HL-60/S4 treated with retinoic acid at 250 ng/mL for 4 days and 3 days (cell line): ENCODE measurements around the gene SLC41A3.
"Not testable (repeated sequence)": the region's sequence is repeated elsewhere in the genome, so short reads cannot be mapped to it uniquely, and the experiment has no call there.

Source experiments
- in situ Hi-C: fragments of 300-500 bp; cut with MboI; formaldehyde crosslinking; loops from 2 replicates; pipeline ENCODE4 v1.7.0; 2022; ENCODE audit warnings: low sequenced_read_pairs

SLC41A3 gene

GRCh38 chr3:126084768-126085180 is 850 bp upstream of the SLC41A3 start:
- in situ Hi-C loops = no loop called here

DNA sequence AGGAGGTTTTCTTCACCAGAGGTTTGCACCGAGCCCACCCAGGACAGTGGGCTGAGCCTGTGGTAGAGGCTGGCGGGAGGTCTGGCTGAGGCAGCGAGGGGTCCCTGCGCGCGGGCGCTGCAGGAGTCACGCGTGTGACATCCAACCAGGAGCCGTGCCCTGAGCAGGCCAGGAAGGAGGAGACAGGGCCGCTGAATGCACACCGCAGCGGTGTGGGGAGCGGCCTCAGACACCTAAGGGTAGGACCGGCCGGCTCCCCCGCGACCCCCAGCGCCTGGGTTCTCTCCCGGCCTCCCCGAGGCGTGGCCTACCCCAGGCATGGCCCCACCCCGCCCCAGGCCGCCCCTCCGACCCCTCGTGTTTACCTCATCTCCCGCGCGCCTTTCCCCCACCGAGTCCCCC is 412 bp downstream of the SLC41A3 start:
- in situ Hi-C loops = no loop called here

DNA sequence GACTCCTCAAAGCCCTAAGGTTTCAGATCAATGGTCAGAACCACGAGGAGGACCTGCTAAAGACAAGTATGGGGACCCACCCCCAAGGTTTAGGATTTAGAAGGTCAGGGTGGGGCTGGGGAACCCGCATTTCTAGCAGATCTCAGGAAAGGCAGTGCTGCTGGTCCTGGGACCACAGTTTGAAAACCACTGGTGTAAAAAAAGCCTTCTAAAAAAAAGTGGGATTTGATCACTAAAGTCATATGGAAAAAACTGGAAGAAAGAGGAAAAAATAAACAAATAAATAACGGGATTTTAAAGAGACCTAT is 832 bp downstream of the SLC41A3 start:
- in situ Hi-C loops = no loop called here

DNA sequence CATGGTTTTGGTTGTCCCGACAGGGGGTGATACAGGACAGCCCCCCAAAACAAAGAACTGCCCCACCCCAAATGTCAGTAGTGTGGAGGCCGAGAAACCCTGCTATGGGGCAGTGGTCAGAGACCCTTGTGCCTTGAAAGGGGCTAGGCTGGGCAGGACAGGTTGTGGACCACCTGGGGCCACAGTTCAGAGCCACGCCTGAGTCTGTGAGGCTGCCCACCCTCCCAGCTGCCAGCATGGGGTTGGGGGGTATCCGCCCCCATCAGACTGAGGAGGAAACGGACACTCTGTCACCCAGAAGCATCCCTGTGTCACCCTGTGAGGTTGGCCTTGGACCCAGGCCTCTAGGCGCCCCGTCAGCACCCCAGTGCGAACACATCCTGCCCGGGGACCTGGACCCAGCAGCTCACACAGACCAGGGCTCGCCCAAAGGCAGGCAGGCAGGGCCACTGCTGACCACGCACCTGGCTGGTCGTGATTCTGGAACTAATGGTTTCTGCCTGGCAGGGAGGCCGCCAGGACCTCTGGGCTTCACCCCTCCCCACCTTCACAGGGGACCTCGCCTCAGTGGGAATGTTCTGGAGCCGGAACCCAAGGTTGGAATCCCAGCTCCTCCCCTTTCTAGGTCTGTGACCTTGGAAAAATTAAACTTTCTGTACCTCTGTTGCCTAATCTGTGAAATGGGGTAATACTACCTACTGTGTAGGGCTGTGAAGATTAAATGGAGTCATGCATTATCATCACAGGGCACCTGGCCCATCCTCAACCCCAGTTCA is 1.4 kb downstream of the SLC41A3 start:
- in situ Hi-C loops = no loop called here

GRCh38 chr3:126081618-126082361 is 2.1 kb downstream of the SLC41A3 start:
- in situ Hi-C loops = no loop called here

DNA sequence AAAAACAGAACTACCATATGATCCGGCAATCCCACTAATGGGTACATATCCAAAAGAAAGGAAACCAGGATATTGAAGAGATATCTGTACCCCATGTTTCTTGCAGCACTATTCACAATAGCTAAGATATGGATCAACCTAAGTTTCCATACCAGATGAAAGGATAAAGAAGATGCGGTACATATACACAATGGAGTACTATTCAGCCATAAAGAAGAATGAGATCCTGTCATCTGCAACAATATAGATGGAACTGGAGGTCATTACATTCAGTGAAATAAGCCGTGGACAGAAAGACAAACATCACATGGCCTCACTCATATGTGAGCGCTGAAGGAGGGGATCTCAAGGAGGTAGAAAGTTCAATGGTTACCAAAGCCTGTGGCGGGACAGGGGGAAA is 3.0 kb downstream of the SLC41A3 start:
- in situ Hi-C loops = no loop called here

DNA sequence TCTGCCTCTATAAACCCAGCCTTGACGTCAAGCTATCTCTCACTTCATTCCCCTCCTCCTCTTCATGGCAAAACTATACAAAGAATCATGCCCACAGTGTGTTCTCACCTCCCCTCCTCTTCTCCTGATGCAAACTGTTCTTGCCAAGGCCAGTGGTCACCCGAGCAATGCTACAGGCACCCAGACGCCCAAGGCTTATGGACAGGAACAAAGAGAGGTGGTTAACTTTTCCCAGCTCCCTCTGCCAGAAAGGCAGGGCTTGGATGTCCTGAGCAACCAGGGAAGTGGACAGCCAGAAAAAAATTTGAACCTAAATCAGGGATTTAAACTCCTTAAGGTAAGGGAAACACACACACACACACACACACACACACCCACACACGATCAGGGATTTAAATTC is 5.1 kb downstream of the SLC41A3 start:
- in situ Hi-C loops = no loop called here

- in situ Hi-C loops = no loop called here
Observed at GRCh38 chr3:126077754-126078153, 6.2 kb downstream of the SLC41A3 start.

GRCh38 chr3:126076140-126076539 is 7.8 kb downstream of the SLC41A3 start:
- in situ Hi-C loops = no loop called here

DNA sequence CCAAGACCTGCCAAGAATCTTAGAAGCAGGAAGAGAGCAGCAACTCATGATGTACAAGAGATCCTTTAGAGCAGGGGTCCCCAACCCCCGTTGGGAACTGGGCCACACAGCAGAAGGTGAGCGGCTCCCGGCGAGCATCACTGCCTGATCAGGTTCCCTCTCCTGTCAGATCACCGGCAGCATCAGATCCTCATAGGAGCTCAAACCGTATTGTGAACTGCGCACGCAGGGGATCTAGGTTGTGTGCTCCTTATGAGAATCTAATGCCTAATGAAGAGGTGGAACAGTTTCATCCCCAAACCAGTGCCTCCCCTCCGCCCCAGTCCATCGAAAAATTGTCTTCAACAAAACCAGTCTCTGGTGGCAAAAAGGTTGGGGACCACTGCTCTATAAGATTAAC is 13.8 kb downstream of the SLC41A3 start:
- in situ Hi-C loops = no loop called here

DNA sequence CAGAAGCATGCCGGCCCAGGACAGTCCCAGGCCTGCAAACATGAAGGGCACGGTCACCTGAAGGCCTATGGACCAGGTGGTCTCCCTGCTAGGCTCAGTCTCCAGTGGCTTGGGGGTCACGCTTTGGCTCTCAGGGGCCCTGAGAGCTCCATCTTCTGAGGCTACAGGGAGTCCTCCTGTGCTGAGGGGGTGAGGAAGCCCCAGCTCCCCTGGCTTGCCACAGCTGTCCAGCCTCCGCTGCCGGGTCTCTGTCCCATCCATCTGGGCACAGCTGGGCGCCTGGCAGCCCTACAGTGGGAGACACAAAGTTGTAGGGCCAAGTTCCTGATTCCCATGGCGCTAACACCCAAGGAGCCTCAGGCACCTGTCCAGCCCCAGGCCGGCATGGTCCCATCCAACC is 16.0 kb downstream of the SLC41A3 start:
- in situ Hi-C loops = no loop called here

- in situ Hi-C loops = not testable (repeated sequence)
Observed at GRCh38 chr3:126066676-126067075, 17.2 kb downstream of the SLC41A3 start.

DNA sequence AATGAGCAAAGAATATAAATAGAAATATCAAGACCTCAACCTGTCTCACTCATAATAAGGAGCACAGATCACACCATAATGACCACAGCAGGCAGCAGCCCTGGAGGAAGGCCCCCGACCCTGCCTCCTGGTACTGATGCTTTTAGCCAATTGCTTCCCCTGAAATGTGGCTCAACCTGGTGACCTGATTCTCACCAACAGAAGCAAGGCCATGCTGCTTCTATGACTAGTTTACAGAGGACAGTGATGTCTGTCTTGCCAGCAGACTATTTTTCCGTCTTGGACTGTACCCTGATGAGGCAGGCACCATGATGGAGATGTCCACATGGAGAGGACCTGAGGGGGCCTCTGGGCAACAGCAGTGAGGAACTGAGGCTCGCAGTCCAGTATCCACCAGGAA is 18.0 kb downstream of the SLC41A3 start:
- in situ Hi-C loops = no loop called here

- in situ Hi-C loops = no loop called here
Observed at GRCh38 chr3:126064627-126065258, 19.2 kb downstream of the SLC41A3 start.

DNA sequence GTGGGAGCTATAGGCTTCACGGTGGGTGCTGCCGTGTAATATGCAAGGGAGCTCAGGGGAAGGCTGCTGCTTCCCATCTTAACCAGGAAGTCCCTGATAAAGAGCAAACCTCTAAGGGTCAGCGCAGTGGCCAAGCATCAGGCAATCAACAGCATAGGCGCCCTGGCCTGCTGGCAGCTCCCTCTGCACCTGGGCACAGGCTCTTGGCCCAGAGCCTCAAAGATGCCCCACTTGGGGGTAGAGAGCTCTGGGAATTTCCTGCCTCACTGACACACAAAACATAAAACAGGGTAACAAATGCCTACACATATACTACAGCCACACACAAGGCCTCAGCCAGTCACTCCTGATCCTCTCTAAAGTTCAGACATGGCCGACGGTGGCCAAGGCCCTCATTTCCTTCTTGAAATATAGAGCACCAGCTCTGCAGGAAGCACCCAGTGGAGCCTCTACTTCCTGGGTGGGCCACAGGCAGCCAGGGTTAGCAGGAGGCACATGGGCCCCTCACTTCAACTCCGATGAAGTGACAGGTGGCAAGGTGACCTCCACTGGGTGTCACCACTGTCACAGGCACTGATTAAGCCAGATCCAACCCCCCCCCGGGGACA is 20.5 kb downstream of the SLC41A3 start:
- in situ Hi-C loops = no loop called here

- in situ Hi-C loops = no loop called here
Observed at GRCh38 chr3:126061301-126062032, 22.5 kb downstream of the SLC41A3 start.

DNA sequence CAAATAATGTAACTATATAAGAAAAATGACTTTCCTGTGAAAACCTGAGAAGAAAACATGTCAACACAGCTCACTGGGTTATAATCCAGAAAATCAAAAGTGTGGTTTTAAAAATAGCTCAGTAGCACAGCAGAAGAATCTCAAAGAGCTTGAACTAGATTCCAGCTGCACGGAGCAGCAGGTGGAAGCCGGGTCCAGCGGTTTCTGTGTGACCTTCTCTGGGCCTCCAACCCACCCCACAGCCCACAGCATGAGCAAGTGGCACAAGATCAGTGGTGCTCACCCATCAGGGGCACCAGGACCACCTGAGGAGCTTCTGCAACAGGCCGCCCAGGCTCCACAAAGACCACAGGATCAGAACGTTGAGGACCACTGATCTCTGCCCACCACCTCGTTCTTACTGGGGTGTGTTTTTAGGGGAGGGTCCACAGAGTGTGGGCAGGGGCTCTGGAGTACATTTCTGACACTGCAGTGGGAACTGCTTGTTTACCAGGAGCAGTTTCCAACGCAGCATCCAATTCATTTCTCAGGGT is 23.2 kb downstream of the SLC41A3 start:
- in situ Hi-C loops = no loop called here

DNA sequence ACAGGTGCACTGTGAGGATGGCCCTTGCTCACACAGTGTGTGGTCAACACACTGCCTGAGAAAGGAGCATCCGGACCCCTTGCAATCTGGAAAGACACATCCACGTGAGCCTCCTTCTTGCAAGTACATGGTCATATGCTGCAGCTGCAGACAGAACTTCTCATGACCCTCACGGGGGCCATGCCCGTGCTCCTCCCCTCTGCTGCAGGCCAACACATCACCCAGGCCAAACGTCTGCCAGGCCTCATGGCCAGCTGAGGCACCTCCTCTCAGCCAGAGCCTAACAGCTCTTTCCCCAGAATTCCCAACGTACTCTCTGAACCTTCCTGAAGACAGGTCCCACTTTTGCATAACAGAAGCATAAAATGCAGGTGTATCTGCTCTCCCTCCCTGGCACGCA is 25.3 kb downstream of the SLC41A3 start:
- in situ Hi-C loops = no loop called here

- in situ Hi-C loops = no loop called here
Observed at GRCh38 chr3:126057936-126058335, 26.0 kb downstream of the SLC41A3 start.

DNA sequence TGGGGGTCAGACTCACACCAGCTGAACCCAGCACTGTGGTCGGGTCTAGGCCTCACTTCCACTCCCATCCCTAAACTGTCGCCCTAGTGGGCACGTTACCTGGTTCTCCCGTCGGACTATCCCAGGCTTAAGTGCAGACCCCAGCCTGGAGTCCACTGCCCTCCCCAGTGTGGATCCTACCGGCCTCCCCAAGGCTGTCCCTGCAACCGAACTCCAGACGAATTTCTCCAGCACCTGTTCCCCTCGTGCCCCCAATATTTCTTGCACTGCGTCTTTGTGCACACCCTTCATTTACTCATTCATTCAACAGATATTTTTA is 26.5 kb downstream of the SLC41A3 start:
- in situ Hi-C loops = no loop called here
